ENCODE measurements around the gene CTXN1. TPM values are rescaled to one million over a fixed set of nuclear protein-coding genes. Genes with fewer than 3 reads are reported as not detected.

CTXN1 gene
- total and polyA plus RNA-seq, 2 of the 4 experiments (the other 2 are of a cell fraction) = 0.36 to 7.4 TPM

- Histone ChIP-seq H4K5ac (ENCODE audit: low read depth, low read length) (peak within 1 kb of the TSS; percentile 75), H4K91ac (ENCODE audit: insufficient read depth, low read depth, low read length) (peak within 1 kb of the TSS; percentile 94), H2BK5ac (ENCODE audit: low read depth, low read length, poor library complexity, severe bottlenecking) (peak within 1 kb of the TSS; percentile 90), H2BK20ac (ENCODE audit: low read depth, low read length) (no peak within 1 kb of the TSS), H3K4me3 (ENCODE audit: insufficient read depth, low read depth, low read length) (peak within 1 kb of the TSS; percentile 66), H3K18ac (ENCODE audit: low read depth, low read length) (peak within 1 kb of the TSS; percentile 60), H3K36me3 (ENCODE audit: control insufficient read depth, insufficient read depth, low read length) (peaks cover 20% of the 10 kb centered on the region), H3K27ac (ENCODE audit: insufficient read depth, low read length) (peak within 1 kb of the TSS; percentile 91), H3K9ac (ENCODE audit: low read depth, low read length) (peak within 1 kb of the TSS; percentile 93), H3K4me2 (ENCODE audit: low read depth, low read length) (peak within 1 kb of the TSS; percentile 96), H2AK5ac (ENCODE audit: low read depth, low read length) (peak within 1 kb of the TSS; percentile 99), H3K4me1 (ENCODE audit: control insufficient read depth, insufficient read depth, low read length) (peaks cover 10% of the 10 kb centered on the region), H3K9me3 (ENCODE audit: control insufficient read depth, insufficient read depth, low read length) (no peaks in the 10 kb centered on the region), H3K56ac (ENCODE audit: extremely low read depth, insufficient read depth, low read length) (peak within 1 kb of the TSS; percentile 92), H4K8ac (ENCODE audit: low read depth in 2 of 2, low read length in 2 of 2) (peak within 1 kb of the TSS; percentile 72 to 95), H2BK120ac (ENCODE audit: low read depth, low read length) (peak within 1 kb of the TSS; percentile 56; the same call in 1 of the 2 replicates), H3K27me3 (ENCODE audit: control insufficient read depth, insufficient read depth, low read length) (no peaks in the 10 kb centered on the region), H3K14ac (replicated peaks; ENCODE audit: low read depth, low read length) (peak within 1 kb of the TSS; percentile 99), H3K4ac (ENCODE audit: low read depth, low read length) (peak within 1 kb of the TSS; percentile 93), H3K79me1 (ENCODE audit: low read depth in 1 of 2, low read length in 2 of 2) (peaks cover 14 to 46% of the 10 kb centered on the region in 2 experiments; a peak in 3 of 4 replicates), H4K20me1 (ENCODE audit: insufficient read depth, low read length) (peaks cover 40% of the 10 kb centered on the region), H2BK15ac (ENCODE audit: low read depth, low read length) (no peak within 1 kb of the TSS; the same call in 2 of the 3 replicates), H2AFZ (replicated peaks; ENCODE audit: low read length, poor library complexity) (peak within 1 kb of the TSS; percentile 100), H3K23ac (ENCODE audit: low read depth, low read length) (peak within 1 kb of the TSS; percentile 91), H2AK9ac (replicated peaks; ENCODE audit: low read depth, low read length, poor library complexity) (peak within 1 kb of the TSS; percentile 98), H3K9me1 (ENCODE audit: insufficient read depth, low read length) (peaks cover 11% of the 10 kb centered on the region)
- ChIA-PET POLR2A (ENCODE audit: unreplicated experiment) (interaction anchor here (0.5 to 1.6 kb wide), 4 partner anchors 9 to 466 kb away, joined by 3 to 14 read pairs (median 4); partner anchors contain the start of gene SNAPC2), CTCF (interaction anchor here (0.7 to 1.6 kb wide), 4 partner anchors 11 to 34 kb away, joined by 3 to 7 read pairs (median 6); partner anchors contain the start of genes LRRC8E and SNAPC2)
- BruUV-seq (replicated peaks) = no TSS peak
- in situ Hi-C loops (cut with MboI; ENCODE audit: low sequenced_read_pairs) = no loop called here
- dilution Hi-C loops (cut with HindIII; ENCODE audit: low sequenced_read_pairs, unreplicated experiment) = no loop called here
- WGBS, 2 experiments (ENCODE audit: extremely low coverage in 2 of 2, insufficient read length in 1 of 2) = 0% methylated on average over 36 of the region's 89 CpGs; no CpG with 5 or more reads in 1 of the 2 experiments
- intact Hi-C loops (cut with micrococcal nuclease) = no loop called here
- ATAC-seq (ENCODE audit: low read depth) = peak; percentile 91
- peak; percentile 99 for DNase-seq
- TF ChIP-seq FOS (IDR thresholded peaks at IDR 0.05; ENCODE audit: low read depth, low read length) (peak; percentile 31; the same call in 1 of the 2 replicates), POLR2A (IDR thresholded peaks at IDR 0.05; ENCODE audit: low read depth, low read length) (peak; percentile 86), RAD21 (IDR thresholded peaks at IDR 0.05; ENCODE audit: low read length) (peak; percentile 51), USF2 (IDR thresholded peaks at IDR 0.05; ENCODE audit: low read depth, low read length) (peak; percentile 52; the same call in 1 of the 2 replicates), MAFK (IDR thresholded peaks at IDR 0.05; ENCODE audit: low read depth, low read length) (no peak), BHLHE40 (IDR thresholded peaks at IDR 0.05; ENCODE audit: low read depth, low read length) (peak; percentile 81), MXI1 (IDR thresholded peaks at IDR 0.05; ENCODE audit: borderline replicate concordance, low read depth, low read length) (peak; percentile 34; the same call in 1 of the 2 replicates), MAZ (IDR thresholded peaks at IDR 0.05; ENCODE audit: borderline replicate concordance, low read depth, low read length) (peak; percentile 69; the same call in 1 of the 2 replicates), CTCF (conservative IDR thresholded peaks at IDR 0.05; ENCODE audit: low read depth, low read length) (peak; percentile 80), SMC3 (IDR thresholded peaks at IDR 0.05; ENCODE audit: low read depth, low read length) (no peak; the same call in 1 of the 2 replicates), NFE2L2 (IDR thresholded peaks at IDR 0.05; ENCODE audit: low read depth, low read length) (peak; percentile 20; the same call in 1 of the 2 replicates), CHD1 (IDR thresholded peaks at IDR 0.05; ENCODE audit: low read depth, low read length) (no peak), RCOR1 (IDR thresholded peaks at IDR 0.05; ENCODE audit: insufficient replicate concordance, low read length) (no peak), RFX5 (IDR thresholded peaks at IDR 0.05; ENCODE audit: low read depth, low read length) (no peak), CEBPB (IDR thresholded peaks at IDR 0.05; ENCODE audit: low read depth, low read length) (peak; percentile 76)
Observed at GRCh38 chr19:7903244-7904073, 22.5 kb downstream of the CTXN1 start, which contains the start of gene MAP2K7. Gene MAP2K7 (plus strand): TSS chr19:7903877. CDS start chr19:7903945, 68 bp downstream.

Data from IMR-90 (cell line).